HEK293T (cell line): ENCODE measurements around the gene USE1.

Experiments used
- HDGF ChIP-seq: fragments of 450-650 bp; IDR thresholded peaks from 2 replicates; pipeline ENCODE4 v1.6.1; 2017; ENCODE audit warnings: antibody characterized with exemption, borderline replicate concordance
- L3MBTL2 ChIP-seq: fragments of 450-650 bp; conservative IDR thresholded peaks from 2 replicates; pipeline ENCODE4 v1.6.1; 2016; ENCODE audit warnings: mild to moderate bottlenecking

GRCh38 chr19:17211547-17212446, 3.4 kb upstream of the USE1 start:
- no peak for TF ChIP-seq HDGF
- no peak for TF ChIP-seq L3MBTL2
